ENCODE results near the gene NINJ1.

The NINJ1 gene

DNA sequence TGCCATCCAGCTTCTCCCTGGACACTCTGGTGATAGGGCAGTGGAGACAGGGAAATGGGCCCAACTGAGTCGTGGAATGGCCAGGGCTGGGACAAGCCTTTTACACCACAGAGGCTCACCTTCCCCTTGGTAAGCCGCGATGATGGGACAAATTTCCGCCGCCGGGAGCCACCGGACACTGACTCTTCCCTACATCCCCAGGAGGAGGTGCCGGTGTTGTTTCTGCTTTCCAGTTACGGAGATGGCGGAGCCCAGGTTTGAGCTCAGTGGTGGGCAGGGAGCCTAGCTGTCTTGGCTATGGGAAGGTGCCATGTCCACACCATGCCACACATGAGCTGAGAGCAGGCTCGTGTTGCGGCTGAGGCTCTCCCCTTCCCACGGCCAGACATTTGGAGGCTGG is 30.0 kb upstream of the NINJ1 start:
- TF ChIP-seq, protein P1, sequence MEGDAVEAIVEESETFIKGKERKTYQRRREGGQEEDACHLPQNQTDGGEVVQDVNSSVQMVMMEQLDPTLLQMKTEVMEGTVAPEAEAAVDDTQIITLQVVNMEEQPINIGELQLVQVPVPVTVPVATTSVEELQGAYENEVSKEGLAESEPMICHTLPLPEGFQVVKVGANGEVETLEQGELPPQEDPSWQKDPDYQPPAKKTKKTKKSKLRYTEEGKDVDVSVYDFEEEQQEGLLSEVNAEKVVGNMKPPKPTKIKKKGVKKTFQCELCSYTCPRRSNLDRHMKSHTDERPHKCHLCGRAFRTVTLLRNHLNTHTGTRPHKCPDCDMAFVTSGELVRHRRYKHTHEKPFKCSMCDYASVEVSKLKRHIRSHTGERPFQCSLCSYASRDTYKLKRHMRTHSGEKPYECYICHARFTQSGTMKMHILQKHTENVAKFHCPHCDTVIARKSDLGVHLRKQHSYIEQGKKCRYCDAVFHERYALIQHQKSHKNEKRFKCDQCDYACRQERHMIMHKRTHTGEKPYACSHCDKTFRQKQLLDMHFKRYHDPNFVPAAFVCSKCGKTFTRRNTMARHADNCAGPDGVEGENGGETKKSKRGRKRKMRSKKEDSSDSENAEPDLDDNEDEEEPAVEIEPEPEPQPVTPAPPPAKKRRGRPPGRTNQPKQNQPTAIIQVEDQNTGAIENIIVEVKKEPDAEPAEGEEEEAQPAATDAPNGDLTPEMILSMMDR (IDR thresholded peaks at IDR 0.05), result no peak
- Histone ChIP-seq H3K4me3 (ENCODE audit: low read depth, low read length) (no peak overlapping the region), H3K27ac (no peak overlapping the region), H3K79me2 (no peaks in the 10 kb centered on the region), H3K9ac (no peak overlapping the region), H2AFZ (no peak overlapping the region), H3K4me1 (no peaks in the 10 kb centered on the region), H3K9me3 (ENCODE audit: control insufficient read depth, low read length) (no peaks in the 10 kb centered on the region), H3K27me3 (ENCODE audit: control insufficient read depth, insufficient read depth, low read length) (no peaks in the 10 kb centered on the region), H3K36me3 (ENCODE audit: control insufficient read depth, insufficient read depth, low read length) (no peaks in the 10 kb centered on the region), H3K4me2 (ENCODE audit: low read length) (no peak overlapping the region)

DNA sequence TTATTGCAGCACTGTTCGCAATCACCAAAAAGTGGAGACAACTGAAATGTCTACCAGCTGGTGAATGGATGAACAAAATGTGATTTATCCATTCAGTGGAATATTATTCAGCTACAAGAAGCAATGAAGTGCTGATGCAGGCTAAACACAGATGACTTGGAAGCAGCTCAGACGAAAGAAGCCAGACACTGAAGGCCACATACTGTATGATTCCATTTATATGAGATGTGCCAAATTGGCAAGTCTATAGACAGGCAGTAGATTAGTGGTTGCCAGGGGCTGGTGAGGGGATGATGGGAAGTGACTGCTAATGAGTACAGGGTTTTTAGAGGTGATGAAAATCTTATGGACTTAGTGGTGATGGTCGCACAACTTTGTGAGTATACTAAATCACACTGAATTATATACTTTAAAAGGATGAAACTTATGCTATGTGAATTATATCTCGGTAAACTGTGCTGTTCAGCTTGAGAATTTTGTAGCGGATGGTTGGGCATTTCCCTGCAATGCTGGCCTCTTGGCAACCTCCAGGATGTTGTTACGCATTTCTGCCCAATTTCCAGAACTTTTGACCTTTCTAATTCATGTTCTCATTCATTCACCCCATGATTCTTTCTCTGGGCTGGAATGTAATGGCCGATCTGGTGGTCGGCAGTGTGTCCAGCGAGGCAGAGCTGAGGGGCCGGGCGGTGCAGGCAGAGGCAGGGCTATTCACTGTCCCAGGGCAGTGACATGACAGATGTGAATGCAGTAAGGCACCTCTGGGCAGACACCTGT is 27.9 kb upstream of the NINJ1 start:
- Histone ChIP-seq H3K4me1 (no peaks in the 10 kb centered on the region), H3K4me3 (ENCODE audit: low read depth, low read length) (no peak overlapping the region), H3K27ac (no peak overlapping the region), H3K79me2 (no peaks in the 10 kb centered on the region), H2AFZ (no peak overlapping the region), H3K9ac (no peak overlapping the region), H3K4me2 (ENCODE audit: low read length) (no peak overlapping the region), H3K27me3 (ENCODE audit: control insufficient read depth, insufficient read depth, low read length) (no peaks in the 10 kb centered on the region), H3K9me3 (ENCODE audit: control insufficient read depth, low read length) (no peaks in the 10 kb centered on the region), H3K36me3 (ENCODE audit: control insufficient read depth, insufficient read depth, low read length) (no peaks in the 10 kb centered on the region)
- TF ChIP-seq, protein P1 (IDR thresholded peaks at IDR 0.05), result no peak

DNA sequence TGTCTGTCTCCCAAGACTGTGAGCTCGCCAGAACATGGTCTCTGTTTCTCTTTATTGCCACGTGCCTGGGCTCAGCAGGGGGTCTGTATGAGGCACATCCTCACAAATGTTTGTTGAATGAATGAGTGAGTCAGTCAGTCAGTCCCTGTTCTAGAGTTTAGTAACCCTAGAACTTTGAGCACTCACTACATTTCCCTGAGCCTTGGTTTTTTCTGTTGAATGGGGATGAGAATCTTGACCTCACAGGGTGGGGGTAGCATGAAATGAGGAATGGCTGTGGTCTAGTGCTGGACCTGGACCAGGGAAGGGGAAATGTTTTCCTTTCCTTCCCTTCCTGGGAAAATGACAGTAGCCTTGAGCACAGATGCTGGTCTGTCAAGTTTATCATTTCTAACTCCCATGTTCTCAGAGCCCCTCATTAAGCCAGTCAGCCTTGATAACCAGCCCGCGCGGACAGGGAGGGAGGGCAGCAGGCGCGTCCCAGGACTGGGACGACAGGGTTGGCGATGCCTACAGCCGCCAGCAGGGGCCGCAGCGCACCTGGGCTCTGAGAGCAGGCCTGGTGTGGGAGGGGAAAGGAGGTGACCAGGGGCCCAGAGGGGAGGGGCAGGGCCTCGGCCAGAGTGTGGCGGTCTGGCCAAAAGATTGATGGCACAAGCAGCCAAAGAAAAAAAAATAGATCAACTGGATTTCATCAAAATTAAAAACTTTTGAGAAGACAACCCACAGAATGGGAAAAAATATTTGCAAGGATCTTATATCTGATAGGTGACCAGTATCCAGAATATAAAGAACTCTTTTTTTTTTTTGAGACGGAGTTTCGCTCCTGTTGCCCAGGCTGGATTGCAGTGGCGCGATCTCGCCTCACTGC is 25.8 kb upstream of the NINJ1 start:
- Histone ChIP-seq H3K4me3 (ENCODE audit: low read depth, low read length) (no peak overlapping the region), H3K27ac (no peak overlapping the region), H2AFZ (no peak overlapping the region), H3K9ac (no peak overlapping the region), H3K4me1 (no peaks in the 10 kb centered on the region), H3K79me2 (no peaks in the 10 kb centered on the region), H3K9me3 (ENCODE audit: control insufficient read depth, low read length) (no peaks in the 10 kb centered on the region), H3K36me3 (ENCODE audit: control insufficient read depth, insufficient read depth, low read length) (no peaks in the 10 kb centered on the region), H3K27me3 (ENCODE audit: control insufficient read depth, insufficient read depth, low read length) (no peaks in the 10 kb centered on the region), H3K4me2 (ENCODE audit: low read length) (no peak overlapping the region)
- TF ChIP-seq, protein P1 (IDR thresholded peaks at IDR 0.05), result peak; percentile 90

DNA sequence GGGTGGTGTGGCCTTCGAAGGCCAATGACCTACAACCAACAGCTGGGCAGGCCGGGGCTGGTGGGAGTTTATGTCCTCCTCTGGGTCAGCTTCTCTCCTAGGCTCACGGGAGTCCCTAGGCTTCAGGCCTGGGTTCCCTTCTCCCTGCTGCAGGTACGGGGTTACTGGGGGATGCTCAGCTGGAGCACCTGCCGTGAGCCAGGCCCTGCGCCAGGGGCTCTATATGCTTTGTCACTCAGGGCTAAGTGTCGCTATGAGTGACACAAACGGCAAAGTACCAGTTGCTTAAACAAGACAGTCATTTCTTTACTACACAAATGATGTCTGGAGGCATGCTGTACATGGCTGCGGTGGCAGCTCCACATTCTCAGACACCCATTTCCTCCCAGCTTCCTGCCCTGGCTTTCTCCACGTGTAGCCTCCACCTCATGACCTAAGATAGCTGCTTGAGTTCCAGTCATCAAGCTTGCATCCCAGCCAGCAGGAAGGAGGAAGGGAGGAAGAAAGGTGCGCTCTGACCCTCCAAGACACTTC is 22.5 kb upstream of the NINJ1 start:
- H3K9ac ChIP-seq, result no peak overlapping the region
- no peaks in the 10 kb centered on the region for H3K79me2 ChIP-seq
- no peak overlapping the region for H3K4me3 ChIP-seq (ENCODE audit: low read depth, low read length)
- H2AFZ ChIP-seq, result no peak overlapping the region
- TF ChIP-seq, protein P1 (IDR thresholded peaks at IDR 0.05), result no peak
- no peaks in the 10 kb centered on the region for H3K9me3 ChIP-seq (ENCODE audit: control insufficient read depth, low read length)
- no peaks in the 10 kb centered on the region for H3K4me1 ChIP-seq
- H3K4me2 ChIP-seq (ENCODE audit: low read length), result no peak overlapping the region
- no peaks in the 10 kb centered on the region for H3K27me3 ChIP-seq (ENCODE audit: control insufficient read depth, insufficient read depth, low read length)
- H3K36me3 ChIP-seq (ENCODE audit: control insufficient read depth, insufficient read depth, low read length), result no peaks in the 10 kb centered on the region
- H3K27ac ChIP-seq, result no peak overlapping the region
